Cardiac septum (tissue), 1 donor: ENCODE results near the gene CYSTM1. TPM values are rescaled to one million over a fixed set of nuclear protein-coding genes. Genes with fewer than 3 reads are reported as not detected.

Source experiments
- DNase-seq: peaks from one replicate; pipeline ENCODE4 v3.0.0-alpha.2; 2020; ENCODE audit warnings: low spot score
- intact Hi-C: fragments of 100-400 bp; cut with DNase I; formaldehyde crosslinking; loops from one replicate; pipeline ENCODE4 v1.14.0; 2022
- total RNA-seq: library from RNA; stranded (reverse); fragmentation: NEBNext Ultra II Directional; extraction: Animal tissue kit (Norgen Biotek cat#: 25700); gene quantifications from one replicate; pipeline ENCODE4 v1.2.1, GENCODE V29; 2021
- donor health status: DM: no; HTN: no; CAD: no.

CYSTM1 gene
- total RNA-seq, 1 donor from 2014 or later, result 111 TPM

DNA sequence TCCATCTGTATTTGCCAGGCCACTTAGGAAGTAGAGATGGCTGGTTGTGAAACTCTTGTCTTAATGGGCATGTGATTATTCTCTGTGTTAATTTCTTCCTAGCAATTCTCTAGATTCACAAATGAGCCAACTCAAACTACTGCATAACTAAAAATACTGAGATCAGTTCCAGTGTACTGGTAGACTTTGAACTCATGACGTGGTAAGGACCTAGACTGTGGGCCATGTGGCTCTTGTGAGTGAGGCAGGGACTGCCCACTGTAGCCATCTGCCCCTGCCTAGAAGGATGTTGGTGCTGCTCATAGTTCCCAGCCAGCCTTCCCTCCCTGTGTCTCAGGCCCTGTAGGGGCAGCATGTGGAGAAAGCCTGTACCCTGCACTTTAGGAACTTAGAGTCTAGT is 47.4 kb downstream of the CYSTM1 start:
- DNase-seq, result no peak
- intact Hi-C loops, result loop anchor here (5.0 kb wide), 1 partner anchor 40 kb away; no protein-coding TSS in a partner anchor

DNA sequence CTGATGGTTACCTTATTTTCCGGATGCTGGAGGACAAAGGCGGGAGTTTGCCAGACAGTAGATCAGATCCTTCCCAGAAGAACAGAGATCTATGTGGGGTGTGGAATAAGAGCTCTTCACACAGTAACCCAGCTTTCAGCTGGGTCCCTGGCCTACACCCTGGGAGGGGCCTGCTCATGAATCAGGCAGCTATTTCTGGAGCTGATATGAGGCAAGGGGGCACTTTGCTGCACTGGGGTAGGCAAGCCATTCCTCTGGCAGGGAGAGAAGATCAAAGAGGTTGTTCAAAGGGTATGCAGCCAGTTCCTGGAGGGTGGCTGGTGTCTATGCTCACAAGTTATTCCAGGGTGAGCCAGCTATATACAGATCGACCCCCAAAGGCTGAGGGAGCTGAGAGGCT is 48.6 kb downstream of the CYSTM1 start:
- DNase-seq, result no peak
- intact Hi-C loops, result loop anchor here (5.0 kb wide), 1 partner anchor 41 kb away; no protein-coding TSS in a partner anchor

- intact Hi-C loops, result loop anchor here (5.0 kb wide), 1 partner anchor 42 kb away; no protein-coding TSS in a partner anchor
- DNase-seq, result no peak
These were observed 49.7 kb downstream of the CYSTM1 start for GRCh38 chr5:140224658-140225057.

GRCh38 chr5:140225396-140225795 is 50.4 kb downstream of the CYSTM1 start:
- intact Hi-C loops, result no loop called here
- DNase-seq, result no peak

DNA sequence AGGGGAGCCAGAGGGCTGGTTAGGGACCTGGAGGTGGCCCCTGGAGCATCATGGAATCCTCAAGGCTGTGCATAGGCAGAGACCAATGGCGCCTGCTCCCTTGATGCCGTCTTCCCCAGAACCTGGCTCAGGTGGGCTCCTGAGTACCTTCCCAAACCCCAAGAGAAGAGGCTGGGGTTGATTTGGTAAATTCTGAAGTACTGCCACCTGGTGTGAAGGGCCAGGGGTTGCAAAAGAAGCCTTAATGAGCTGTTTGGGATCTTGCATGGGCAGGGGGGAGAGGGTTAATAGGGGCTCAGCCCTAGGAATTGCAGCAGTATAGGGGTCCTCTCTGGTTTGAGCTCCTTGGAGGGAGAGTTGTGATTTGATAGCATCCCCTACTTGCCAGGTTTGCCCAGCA is 52.1 kb downstream of the CYSTM1 start:
- intact Hi-C loops, result no loop called here
- peak; percentile 5 for DNase-seq

GRCh38 chr5:140228364-140228837 is 53.4 kb downstream of the CYSTM1 start:
- intact Hi-C loops, result no loop called here
- DNase-seq, result peak; percentile 71

- DNase-seq, result no peak
- intact Hi-C loops, result no loop called here
These were observed 55.4 kb downstream of the CYSTM1 start for GRCh38 chr5:140230373-140230772.

- intact Hi-C loops, result no loop called here
- DNase-seq, result no peak
These were observed 57.7 kb downstream of the CYSTM1 start for GRCh38 chr5:140232731-140233130.

- intact Hi-C loops, result no loop called here
- DNase-seq, result no peak
These were observed 59.5 kb downstream of the CYSTM1 start for GRCh38 chr5:140234377-140234989.

DNA sequence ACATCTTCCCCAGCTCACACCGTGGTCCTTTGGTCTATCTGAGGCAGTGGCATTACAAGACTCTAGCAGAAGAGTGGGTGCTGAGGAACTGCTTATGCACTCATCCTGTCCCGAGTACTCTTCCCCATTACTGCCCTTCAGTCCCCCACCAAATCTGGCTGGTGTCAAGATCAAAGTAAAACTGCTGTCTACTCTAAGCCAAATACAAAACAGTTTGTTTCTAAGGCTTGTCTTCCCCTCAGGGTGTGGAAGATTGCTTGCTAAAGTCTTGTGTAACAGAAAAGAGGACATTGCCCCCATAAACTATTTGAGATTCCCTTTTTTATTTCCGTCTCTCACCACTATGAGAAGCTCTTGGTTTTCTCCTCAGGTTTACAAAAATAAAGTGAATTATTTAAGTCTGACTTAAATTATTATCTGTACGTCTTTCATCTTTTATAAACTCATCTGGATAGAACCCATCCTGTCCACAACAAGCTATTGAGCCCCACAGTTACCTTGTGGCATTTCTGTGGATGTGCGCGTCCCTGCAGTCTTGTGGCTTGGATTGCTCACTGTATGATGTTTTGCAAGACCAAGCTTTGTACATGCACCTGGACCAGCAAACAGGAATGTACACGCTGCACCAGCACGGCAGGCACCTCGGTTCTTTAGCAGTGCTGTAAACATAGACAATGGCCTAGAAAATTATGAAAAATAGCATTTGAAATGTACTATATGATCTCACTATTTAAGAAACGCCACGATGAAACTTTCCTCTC is 61.0 kb downstream of the CYSTM1 start:
- peak; percentile 47 for DNase-seq
- intact Hi-C loops, result no loop called here

DNA sequence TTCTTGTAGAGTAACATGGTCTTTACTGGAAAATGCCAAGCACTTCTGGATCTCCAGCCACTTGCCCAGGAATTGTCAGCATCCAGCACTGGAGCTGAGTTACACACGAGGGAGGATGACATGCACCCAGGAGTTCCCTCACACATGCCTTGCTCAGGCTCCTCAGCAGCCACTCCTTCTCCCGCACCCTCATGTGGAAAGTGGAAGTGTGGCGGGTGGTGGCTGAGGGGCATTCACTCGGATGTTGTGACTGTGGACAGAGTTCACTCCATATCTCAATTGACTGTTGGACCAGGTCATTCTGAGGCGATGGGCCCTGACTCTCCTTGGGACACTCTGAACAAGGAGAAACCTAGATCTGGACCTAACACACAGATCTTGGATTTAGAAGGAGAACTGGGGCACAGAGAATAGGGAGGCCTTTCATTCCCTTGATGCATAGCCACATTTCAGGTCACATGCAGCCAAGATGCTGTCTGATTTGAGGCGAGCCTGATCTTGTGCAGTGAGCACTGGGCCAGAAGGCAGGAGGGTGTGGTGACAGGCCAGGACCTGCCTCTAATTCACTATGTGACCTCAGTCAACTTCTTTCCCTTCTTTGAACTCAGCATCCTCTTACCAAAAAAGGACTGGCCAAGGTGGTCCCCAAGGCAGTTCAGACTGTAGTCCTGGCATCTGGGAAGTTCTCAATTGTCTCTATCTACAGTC is 62.1 kb downstream of the CYSTM1 start:
- peak; percentile 77 for DNase-seq
- intact Hi-C loops, result no loop called here

- DNase-seq, result peak; percentile 67
- intact Hi-C loops, result no loop called here
These were observed 63.8 kb downstream of the CYSTM1 start for GRCh38 chr5:140238756-140239155.

GRCh38 chr5:140239461-140239860 is 64.5 kb downstream of the CYSTM1 start:
- intact Hi-C loops, result no loop called here
- DNase-seq, result peak; percentile 70

DNA sequence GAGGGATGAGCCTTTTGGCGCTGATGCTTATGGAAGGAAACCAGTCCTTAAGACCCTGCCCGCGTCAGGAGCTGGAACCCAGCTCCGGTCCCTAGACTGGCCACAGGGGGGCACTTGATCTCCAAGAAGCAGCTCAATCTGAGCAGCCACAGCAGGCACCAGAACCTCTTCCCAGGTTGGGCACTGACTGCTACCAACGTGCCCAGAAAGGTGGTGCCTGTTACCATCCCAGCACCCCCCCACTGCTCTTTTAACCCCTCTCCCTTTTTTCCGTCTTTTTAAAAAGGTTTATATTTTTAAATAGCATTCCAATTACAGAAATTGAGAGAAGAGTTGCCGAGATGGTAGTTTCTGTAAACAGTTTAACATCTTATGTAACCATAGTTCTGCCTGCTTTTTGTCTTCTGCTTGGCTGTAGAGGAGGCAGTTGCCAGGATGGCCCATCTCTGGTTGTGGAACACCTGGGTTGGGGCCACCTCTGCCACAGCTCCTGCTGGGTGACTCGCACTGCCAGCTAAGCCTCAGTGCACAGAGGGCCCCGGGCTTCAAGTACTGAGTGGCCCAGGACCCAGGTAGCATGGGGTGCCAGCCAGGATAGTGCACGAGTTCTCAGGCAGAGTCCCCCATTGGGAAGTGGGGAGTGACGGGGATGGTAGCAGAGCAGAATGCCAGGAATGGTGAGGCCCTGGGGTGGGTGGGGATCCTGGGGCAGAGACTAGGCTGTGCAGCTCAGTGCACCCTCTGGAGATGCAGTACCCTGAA is 65.1 kb downstream of the CYSTM1 start:
- DNase-seq, result peak; percentile 78

GRCh38 chr5:140240987-140241706 is 66.2 kb downstream of the CYSTM1 start:
- intact Hi-C loops, result loop anchor here (5.0 kb wide), 1 partner anchor 59 kb away; no protein-coding TSS in a partner anchor
- peak; percentile 94 for DNase-seq

More for the DNA sequence above, 65.1 kb downstream of the CYSTM1 start:
- intact Hi-C loops, result loop anchor here (5.0 kb wide), 1 partner anchor 58 kb away; no protein-coding TSS in a partner anchor

DNA sequence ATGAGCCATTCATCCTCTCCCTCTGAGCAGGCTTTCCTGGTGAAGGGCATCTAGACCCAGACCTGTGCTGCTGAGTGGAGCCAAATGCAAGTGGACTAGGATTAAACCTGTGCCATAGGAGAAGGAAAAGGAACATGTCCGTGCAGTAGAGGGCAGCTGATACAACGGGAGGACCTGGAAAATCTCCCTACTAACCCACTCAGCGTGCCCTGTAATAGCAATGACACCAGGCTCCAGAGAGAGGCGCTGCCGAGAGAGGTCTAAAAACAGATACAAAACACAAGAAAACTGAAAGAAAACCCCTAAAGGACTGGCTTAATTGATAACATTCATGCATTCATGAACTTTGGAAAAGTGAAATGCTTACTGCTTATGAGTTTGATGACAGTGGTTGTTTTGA is 67.1 kb downstream of the CYSTM1 start:
- peak; percentile 62 for DNase-seq
- intact Hi-C loops, result loop anchor here (5.0 kb wide), 1 partner anchor 60 kb away; no protein-coding TSS in a partner anchor

GRCh38 chr5:140242890-140243585 is 68.0 kb downstream of the CYSTM1 start:
- DNase-seq, result peak; percentile 72
- intact Hi-C loops, result loop anchor here (5.0 kb wide), 1 partner anchor 61 kb away; no protein-coding TSS in a partner anchor

DNA sequence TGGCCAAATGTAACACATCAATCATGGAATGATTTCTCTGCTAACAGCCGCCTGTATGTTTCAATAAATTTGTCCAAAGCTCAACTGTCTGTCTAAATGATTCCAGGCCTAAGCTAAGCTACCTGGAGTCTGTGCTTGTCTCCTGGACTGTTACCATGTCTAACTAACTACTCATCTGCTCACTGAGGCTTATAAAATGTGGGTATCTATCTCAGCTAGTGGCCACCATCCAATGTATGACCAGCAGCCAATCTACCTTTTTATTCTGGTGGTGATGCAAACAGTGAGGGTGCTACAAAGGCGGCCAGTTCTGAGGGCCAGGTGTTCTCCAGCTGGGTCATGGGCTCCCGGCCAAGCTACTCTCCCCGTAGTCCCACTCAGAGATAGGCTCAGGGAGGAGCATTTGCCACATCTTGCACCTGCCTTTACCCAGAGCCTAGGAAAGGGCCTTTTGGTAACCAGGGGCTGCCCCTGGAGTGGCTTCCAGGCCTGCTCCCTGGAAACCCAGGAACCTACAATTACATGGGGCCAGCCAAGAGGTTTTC is 68.8 kb downstream of the CYSTM1 start:
- DNase-seq, result peak; percentile 41
- intact Hi-C loops, result loop anchor here (1.0 to 5.0 kb wide), 3 partner anchors 61 to 108 kb away; partner anchors contain the start of gene HBEGF
